VCaP (cell line): ENCODE measurements around the gene DEFB115.

ENCODE experiments used
- H3K27ac ChIP-seq: fragments of 450-650 bp; 2 replicates; pipeline ENCODE4 v1.5.1; 2017
- TF ChIP-seq, protein P1 (sequence below): fragments of 450-650 bp; conservative IDR thresholded peaks from 2 replicates; pipeline ENCODE4 v1.5.1; 2017; ENCODE audit warnings: mild to moderate bottlenecking, moderate library complexity

DEFB115 gene, protein sequence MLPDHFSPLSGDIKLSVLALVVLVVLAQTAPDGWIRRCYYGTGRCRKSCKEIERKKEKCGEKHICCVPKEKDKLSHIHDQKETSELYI

DNA sequence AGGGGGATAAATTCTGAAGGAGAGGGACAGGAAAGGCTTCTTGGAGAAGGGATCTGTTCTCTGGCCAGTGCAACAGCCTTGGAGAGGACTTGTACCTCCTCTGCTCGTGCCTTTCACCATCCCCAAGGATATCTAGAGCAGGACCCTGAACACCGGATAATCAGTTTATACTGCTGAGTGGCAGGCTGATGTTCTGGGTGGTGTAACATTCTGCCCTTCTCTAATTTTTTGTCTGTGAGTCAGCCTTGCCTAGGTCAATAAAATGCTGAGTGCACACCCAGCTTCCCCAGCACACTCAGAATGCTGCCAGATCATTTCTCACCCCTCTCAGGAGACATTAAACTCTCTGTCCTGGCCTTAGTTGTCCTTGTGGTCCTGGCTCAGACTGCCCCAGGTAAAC lies at the start of gene DEFB115:
DEFB115 (plus strand) TSS at position 301 of the 400 bp plus-strand sequence; CDS start at position 301, 0 bp downstream.
- H3K27ac ChIP-seq: no peak within 1 kb of the TSS
- TF ChIP-seq, protein P1, sequence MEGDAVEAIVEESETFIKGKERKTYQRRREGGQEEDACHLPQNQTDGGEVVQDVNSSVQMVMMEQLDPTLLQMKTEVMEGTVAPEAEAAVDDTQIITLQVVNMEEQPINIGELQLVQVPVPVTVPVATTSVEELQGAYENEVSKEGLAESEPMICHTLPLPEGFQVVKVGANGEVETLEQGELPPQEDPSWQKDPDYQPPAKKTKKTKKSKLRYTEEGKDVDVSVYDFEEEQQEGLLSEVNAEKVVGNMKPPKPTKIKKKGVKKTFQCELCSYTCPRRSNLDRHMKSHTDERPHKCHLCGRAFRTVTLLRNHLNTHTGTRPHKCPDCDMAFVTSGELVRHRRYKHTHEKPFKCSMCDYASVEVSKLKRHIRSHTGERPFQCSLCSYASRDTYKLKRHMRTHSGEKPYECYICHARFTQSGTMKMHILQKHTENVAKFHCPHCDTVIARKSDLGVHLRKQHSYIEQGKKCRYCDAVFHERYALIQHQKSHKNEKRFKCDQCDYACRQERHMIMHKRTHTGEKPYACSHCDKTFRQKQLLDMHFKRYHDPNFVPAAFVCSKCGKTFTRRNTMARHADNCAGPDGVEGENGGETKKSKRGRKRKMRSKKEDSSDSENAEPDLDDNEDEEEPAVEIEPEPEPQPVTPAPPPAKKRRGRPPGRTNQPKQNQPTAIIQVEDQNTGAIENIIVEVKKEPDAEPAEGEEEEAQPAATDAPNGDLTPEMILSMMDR: no peak

DNA sequence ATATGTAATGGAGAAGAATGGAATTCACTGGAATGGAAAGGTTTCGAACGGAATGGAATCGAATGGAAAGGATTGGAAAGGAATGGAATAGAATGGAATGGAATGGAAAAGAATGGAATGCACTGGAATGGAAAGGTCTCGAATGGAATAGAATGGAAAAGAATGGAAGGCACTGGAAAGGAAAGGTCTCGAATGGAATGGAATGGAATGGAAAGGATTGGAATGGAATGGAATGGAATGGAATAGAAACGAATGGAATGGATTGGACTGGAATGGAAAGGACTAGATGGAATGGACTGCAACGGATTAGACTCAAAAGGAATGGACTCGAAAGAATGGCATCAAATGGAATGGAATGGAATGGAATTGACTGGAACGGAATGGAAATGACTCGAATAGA lies 20.5 kb upstream of the DEFB115 start:
- TF ChIP-seq, protein P1: no peak

DNA sequence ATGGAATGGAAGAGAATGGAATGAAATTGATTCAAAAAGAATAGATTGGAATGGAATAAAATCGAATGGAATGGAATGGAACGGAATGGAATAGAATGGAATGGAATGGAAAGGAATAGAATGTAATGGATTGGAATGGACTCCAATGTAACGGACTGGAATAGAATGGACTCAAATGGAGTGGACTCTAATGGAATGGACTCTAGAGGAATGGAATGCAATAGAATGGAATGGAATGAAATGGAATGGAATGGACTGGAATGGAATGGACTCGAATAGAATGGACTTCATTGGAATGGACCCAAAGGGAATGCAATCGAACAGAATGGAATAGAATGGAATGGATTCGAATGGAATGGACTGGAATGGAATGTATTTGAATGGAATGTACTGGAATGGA lies 19.7 kb upstream of the DEFB115 start:
- no peak overlapping the region for H3K27ac ChIP-seq
- TF ChIP-seq, protein P1: no peak

More for the DNA sequence above, 20.5 kb upstream of the DEFB115 start:
- H3K27ac ChIP-seq: no peak overlapping the region

DNA sequence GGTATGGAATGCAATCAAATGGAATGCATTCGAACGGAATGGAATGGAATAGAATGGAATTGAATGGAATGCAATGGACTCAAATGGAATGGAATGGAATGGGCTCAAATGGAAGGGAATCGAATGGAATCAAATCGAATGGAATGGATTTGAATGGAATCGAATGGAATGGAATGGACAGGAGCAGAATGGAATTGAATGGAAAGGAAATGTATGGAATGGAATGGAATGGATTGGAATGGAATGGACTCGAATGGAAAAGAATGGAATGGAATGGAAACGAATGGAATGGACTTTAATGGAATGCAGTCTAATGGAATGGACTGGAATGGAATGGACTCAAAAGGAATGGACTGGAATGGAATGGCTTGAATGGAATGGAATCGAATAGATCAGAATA lies 18.3 kb upstream of the DEFB115 start:
- TF ChIP-seq, protein P1: no peak
- no peak overlapping the region for H3K27ac ChIP-seq

DNA sequence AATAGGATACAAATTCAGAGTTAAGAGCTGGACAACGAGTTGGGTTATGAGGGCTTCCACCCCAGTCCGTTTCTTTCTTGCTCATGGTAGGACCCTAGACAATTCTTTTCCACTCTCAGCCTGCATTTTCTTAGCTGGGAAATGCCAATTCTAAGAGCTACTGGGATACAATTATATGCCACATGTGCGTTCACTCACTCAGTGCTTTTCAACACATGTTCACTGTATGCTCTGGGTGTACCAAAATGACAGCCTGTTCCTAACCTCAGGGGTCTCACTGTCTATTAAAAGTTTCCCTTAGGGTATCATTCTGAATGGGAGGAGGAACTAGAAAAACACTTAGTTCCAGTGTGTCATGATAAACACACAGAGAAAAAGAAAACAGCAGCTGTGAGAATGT lies 505 bp upstream of the DEFB115 start:
- H3K27ac ChIP-seq: no peak overlapping the region
- TF ChIP-seq, protein P1: no peak

DNA sequence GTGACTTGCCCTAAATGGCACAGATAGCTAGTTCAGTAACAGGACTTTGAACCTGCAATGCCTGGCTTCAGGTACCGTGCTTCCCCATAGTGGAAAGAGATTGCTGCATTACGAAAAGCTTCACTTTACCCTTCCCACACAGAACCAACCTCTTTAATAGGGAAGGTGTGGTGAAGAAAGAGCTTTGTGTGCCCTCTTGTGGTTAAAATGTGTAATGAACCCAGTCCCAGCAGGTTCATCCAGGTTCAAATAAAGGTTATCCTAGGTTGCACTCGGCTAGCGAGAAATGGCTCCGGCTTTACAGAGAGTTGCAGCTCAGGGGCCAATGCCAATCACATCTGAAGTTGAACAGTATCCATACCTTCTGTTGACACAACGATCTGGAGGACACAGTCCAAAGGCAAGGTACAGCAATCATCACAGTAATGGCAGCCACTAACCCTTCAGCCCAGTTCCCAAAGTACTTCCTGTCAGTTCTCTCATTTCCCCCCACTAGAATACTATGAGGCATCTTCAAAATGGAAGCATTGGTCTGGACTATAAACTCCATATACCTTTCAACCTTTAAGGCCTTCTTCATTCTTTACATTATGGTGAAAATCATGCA lies 3.0 kb downstream of the DEFB115 start:
- no peak overlapping the region for H3K27ac ChIP-seq
- TF ChIP-seq, protein P1: peak; percentile 89

DNA sequence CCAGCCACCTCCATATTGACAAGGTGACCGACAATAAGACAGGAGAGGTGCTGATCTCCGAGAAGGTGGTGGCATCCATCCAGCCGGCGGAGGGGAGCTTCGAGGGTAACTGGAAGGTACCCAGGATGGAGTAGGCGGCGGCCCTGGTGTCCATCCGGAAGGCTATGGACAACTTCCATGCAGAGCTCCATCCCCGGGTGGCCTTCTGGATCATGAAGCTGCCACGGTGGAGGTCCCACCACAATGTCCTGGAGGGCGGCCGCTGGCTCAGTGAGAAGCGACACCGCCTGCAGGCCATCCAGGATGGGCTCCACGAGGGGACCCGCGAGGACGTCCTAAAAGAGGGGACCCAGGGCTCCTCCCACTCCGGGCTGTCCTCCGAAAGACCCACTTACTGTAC lies 17.0 kb downstream of the DEFB115 start:
- TF ChIP-seq, protein P1: no peak
- H3K27ac ChIP-seq: no peak overlapping the region
